T-helper 2 cell treated with Interferon-gamma antibody and Interleukin-4, amounts not matched to agents 5 μg/mL and 100 μg/mL, for 36 hours (primary cell): Measurements from ENCODE around the gene CRYAB.
"Not testable (repeated sequence)": the region's sequence is repeated elsewhere in the genome, so short reads cannot be mapped to it uniquely, and the experiment has no call there.

Experiments used
- DNase-seq: peaks from one replicate; pipeline ENCODE4 v3.0.0; 2021; ENCODE audit warnings: low spot score
- H3K27ac Mint-ChIP-seq: one replicate; pipeline ENCODE4 v1.8.0; 2021; ENCODE audit warnings: mild to moderate bottlenecking, mixed read lengths
- H3K27me3 Mint-ChIP-seq: one replicate; pipeline ENCODE4 v1.8.0; 2021; ENCODE audit warnings: low read depth, mixed read lengths
- H3K36me3 Mint-ChIP-seq: one replicate; pipeline ENCODE4 v1.8.0; 2021; ENCODE audit warnings: low read depth, mixed read lengths
- H3K4me1 Mint-ChIP-seq: one replicate; pipeline ENCODE4 v1.8.0; 2021; ENCODE audit warnings: low read depth, mixed read lengths
- H3K4me3 Mint-ChIP-seq: one replicate; pipeline ENCODE4 v1.8.0; 2022; ENCODE audit warnings: mild to moderate bottlenecking, moderate library complexity, mixed read lengths
- H3K9me3 Mint-ChIP-seq: one replicate; pipeline ENCODE4 v1.8.0; 2021; ENCODE audit warnings: mixed read lengths

The CRYAB gene

GRCh38 chr11:111908639-111909305, 2.8 kb downstream of the CRYAB start:
- H3K27me3 Mint-ChIP-seq: peaks cover 46% of the 10 kb centered on the region
- DNase-seq: no peak
- H3K36me3 Mint-ChIP-seq: no peaks in the 10 kb centered on the region
- H3K4me3 Mint-ChIP-seq: no peak overlapping the region
- no peak overlapping the region for H3K27ac Mint-ChIP-seq
- no peaks in the 10 kb centered on the region for H3K9me3 Mint-ChIP-seq
- no peaks in the 10 kb centered on the region for H3K4me1 Mint-ChIP-seq

- Mint-ChIP-seq H3K36me3 (no peaks in the 10 kb centered on the region), H3K9me3 (no peaks in the 10 kb centered on the region), H3K4me3 (no peak overlapping the region), H3K27ac (no peak overlapping the region), H3K27me3 (peaks cover 40% of the 10 kb centered on the region), H3K4me1 (no peaks in the 10 kb centered on the region)
- no peak for DNase-seq
Observed at GRCh38 chr11:111906680-111907079, 4.9 kb downstream of the CRYAB start.

GRCh38 chr11:111905411-111905810, 6.2 kb downstream of the CRYAB start:
- H3K4me3 Mint-ChIP-seq: no peak overlapping the region

GRCh38 chr11:111886844-111887243, 24.7 kb downstream of the CRYAB start:
- H3K36me3 Mint-ChIP-seq: no peaks in the 10 kb centered on the region
- no peak overlapping the region for H3K4me3 Mint-ChIP-seq
- H3K27ac Mint-ChIP-seq: no peak overlapping the region
- H3K4me1 Mint-ChIP-seq: no peaks in the 10 kb centered on the region
- no peak for DNase-seq
- H3K27me3 Mint-ChIP-seq: no peaks in the 10 kb centered on the region
- H3K9me3 Mint-ChIP-seq: no peaks in the 10 kb centered on the region

More at GRCh38 chr11:111905411-111905810, 6.2 kb downstream of the CRYAB start:
- DNase-seq: no peak
- no peak overlapping the region for H3K27ac Mint-ChIP-seq
- H3K9me3 Mint-ChIP-seq: no peaks in the 10 kb centered on the region
- H3K4me1 Mint-ChIP-seq: no peaks in the 10 kb centered on the region
- H3K36me3 Mint-ChIP-seq: no peaks in the 10 kb centered on the region
- H3K27me3 Mint-ChIP-seq: peaks cover 28% of the 10 kb centered on the region

- no peaks in the 10 kb centered on the region for H3K9me3 Mint-ChIP-seq
- no peak for DNase-seq
- H3K4me1 Mint-ChIP-seq: no peaks in the 10 kb centered on the region
- H3K4me3 Mint-ChIP-seq: no peak overlapping the region
- H3K27ac Mint-ChIP-seq: no peak overlapping the region
- H3K36me3 Mint-ChIP-seq: no peaks in the 10 kb centered on the region
- no peaks in the 10 kb centered on the region for H3K27me3 Mint-ChIP-seq
Observed at GRCh38 chr11:111886032-111886431, 25.5 kb downstream of the CRYAB start.

- DNase-seq, H3K4me1 Mint-ChIP-seq, H3K36me3 Mint-ChIP-seq: not testable (repeated sequence)
Observed at GRCh38 chr11:111885053-111885452, 26.5 kb downstream of the CRYAB start.

GRCh38 chr11:111882202-111882601, 29.4 kb downstream of the CRYAB start:
- Mint-ChIP-seq H3K9me3 (no peaks in the 10 kb centered on the region), H3K27me3 (no peaks in the 10 kb centered on the region), H3K27ac (no peak overlapping the region), H3K4me3 (no peak overlapping the region), H3K4me1 (peaks cover 14% of the 10 kb centered on the region), H3K36me3 (peaks cover 3% of the 10 kb centered on the region)
- no peak for DNase-seq

More at GRCh38 chr11:111885053-111885452, 26.5 kb downstream of the CRYAB start:
- H3K27ac Mint-ChIP-seq, H3K27me3 Mint-ChIP-seq, H3K4me3 Mint-ChIP-seq, H3K9me3 Mint-ChIP-seq: not testable (repeated sequence)

GRCh38 chr11:111879637-111879960, 32.0 kb downstream of the CRYAB start:
- Mint-ChIP-seq H3K36me3 (peaks cover 6% of the 10 kb centered on the region), H3K4me1 (peaks cover 14% of the 10 kb centered on the region), H3K27me3 (no peaks in the 10 kb centered on the region), H3K27ac (peak overlapping the region; percentile 99), H3K9me3 (no peaks in the 10 kb centered on the region), H3K4me3 (peak overlapping the region; percentile 92)
- no peak for DNase-seq

- H3K9me3 Mint-ChIP-seq: no peaks in the 10 kb centered on the region
- H3K27ac Mint-ChIP-seq: peak within 1 kb of the TSS; percentile 99
- DNase-seq: peak; percentile 94
- H3K4me1 Mint-ChIP-seq: peaks cover 14% of the 10 kb centered on the region
- peaks cover 6% of the 10 kb centered on the region for H3K36me3 Mint-ChIP-seq
- H3K27me3 Mint-ChIP-seq: no peaks in the 10 kb centered on the region
- peak within 1 kb of the TSS; percentile 92 for H3K4me3 Mint-ChIP-seq
Observed at GRCh38 chr11:111878849-111879636, 32.5 kb downstream of the CRYAB start, which contains the start of the genes CFAP68 and FDXACB1. CFAP68 (plus strand) TSS chr11:111879541; CDS start chr11:111879561, 20 bp downstream. FDXACB1 (minus strand) TSS chr11:111879165; CDS start chr11:111879132, 33 bp downstream.

GRCh38 chr11:111878385-111878848, 33.2 kb downstream of the CRYAB start:
- Mint-ChIP-seq H3K36me3 (peaks cover 6% of the 10 kb centered on the region), H3K27me3 (no peaks in the 10 kb centered on the region), H3K9me3 (no peaks in the 10 kb centered on the region), H3K4me3 (peak overlapping the region; percentile 92), H3K4me1 (peaks cover 14% of the 10 kb centered on the region), H3K27ac (peak overlapping the region; percentile 99)
- no peak for DNase-seq

- Mint-ChIP-seq H3K27ac (peak overlapping the region; percentile 85), H3K36me3 (peaks cover 19% of the 10 kb centered on the region), H3K27me3 (no peaks in the 10 kb centered on the region), H3K4me3 (peak overlapping the region; percentile 90), H3K9me3 (no peaks in the 10 kb centered on the region), H3K4me1 (peaks cover 13% of the 10 kb centered on the region)
- DNase-seq: no peak
Observed at GRCh38 chr11:111871693-111872161, 39.8 kb downstream of the CRYAB start.

GRCh38 chr11:111870886-111871692, 40.5 kb downstream of the CRYAB start, which contains the start of gene ALG9:
ALG9 (minus strand) TSS chr11:111871581; CDS start chr11:111871482, 99 bp downstream.
- H3K4me1 Mint-ChIP-seq: peaks cover 13% of the 10 kb centered on the region
- DNase-seq: peak; percentile 83
- no peaks in the 10 kb centered on the region for H3K27me3 Mint-ChIP-seq
- peak within 1 kb of the TSS; percentile 90 for H3K4me3 Mint-ChIP-seq
- H3K27ac Mint-ChIP-seq: peak within 1 kb of the TSS; percentile 89
- H3K9me3 Mint-ChIP-seq: no peaks in the 10 kb centered on the region
- peaks cover 25% of the 10 kb centered on the region for H3K36me3 Mint-ChIP-seq

GRCh38 chr11:111870522-111870885, 41.1 kb downstream of the CRYAB start:
- no peak for DNase-seq
- Mint-ChIP-seq H3K27me3 (no peaks in the 10 kb centered on the region), H3K4me1 (peaks cover 13% of the 10 kb centered on the region), H3K27ac (peak overlapping the region; percentile 89), H3K36me3 (peaks cover 26% of the 10 kb centered on the region), H3K4me3 (peak overlapping the region; percentile 90), H3K9me3 (no peaks in the 10 kb centered on the region)
